ENCODE measurements around the gene PLEKHJ1.
"Not testable (repeated sequence)": the region's sequence is repeated elsewhere in the genome, so short reads cannot be mapped to it uniquely, and the experiment has no call there.

Gene PLEKHJ1, protein sequence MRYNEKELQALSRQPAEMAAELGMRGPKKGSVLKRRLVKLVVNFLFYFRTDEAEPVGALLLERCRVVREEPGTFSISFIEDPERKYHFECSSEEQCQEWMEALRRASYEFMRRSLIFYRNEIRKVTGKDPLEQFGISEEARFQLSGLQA

DNA sequence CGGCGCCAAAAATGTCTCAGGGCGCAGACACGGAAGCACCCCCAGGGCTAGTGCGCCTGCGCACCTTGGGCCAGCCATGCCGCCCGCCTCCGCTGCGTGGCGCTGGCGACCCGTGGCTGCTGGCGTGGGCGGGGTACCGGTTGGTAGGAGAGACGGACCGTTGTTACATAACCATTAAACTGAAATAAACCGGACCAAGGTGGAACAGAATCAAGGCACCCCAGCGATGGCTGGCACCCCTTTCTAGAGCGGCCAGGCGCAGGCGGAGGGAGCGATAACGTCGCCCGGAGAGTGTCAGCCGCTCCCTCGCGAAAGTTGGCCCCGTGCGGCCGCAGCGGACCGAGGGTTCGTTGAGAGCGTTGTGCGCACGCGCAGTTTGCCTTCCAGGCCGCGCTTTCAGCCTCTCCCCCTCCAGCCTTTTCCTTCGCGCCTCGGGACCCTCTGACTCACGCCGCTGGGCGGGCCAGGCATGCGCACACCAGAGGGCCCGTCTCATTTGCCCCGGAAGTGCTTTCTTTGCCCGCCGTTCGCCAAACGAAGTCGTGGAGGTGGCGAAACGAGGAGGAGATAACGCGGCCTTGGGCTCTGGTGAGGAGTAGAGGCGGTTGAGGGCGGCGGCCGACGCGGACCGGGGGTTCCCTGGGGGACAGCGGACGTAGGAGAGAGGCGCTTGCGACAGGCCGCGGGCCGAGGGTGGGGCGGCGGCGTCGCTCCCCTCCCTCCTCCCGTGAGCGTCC lies at the start of gene PLEKHJ1, which contains the start of gene SF3A2:
Gene PLEKHJ1 (minus strand): TSS at position 16 of the 737 bp plus-strand sequence. CDS start 81 bp downstream, outside the sequence.
Gene SF3A2 (plus strand): TSS at position 511 of the 737 bp plus-strand sequence. CDS start 6,595 bp downstream, outside the sequence.
- peak; percentile 100 for DNase-seq

DNA sequence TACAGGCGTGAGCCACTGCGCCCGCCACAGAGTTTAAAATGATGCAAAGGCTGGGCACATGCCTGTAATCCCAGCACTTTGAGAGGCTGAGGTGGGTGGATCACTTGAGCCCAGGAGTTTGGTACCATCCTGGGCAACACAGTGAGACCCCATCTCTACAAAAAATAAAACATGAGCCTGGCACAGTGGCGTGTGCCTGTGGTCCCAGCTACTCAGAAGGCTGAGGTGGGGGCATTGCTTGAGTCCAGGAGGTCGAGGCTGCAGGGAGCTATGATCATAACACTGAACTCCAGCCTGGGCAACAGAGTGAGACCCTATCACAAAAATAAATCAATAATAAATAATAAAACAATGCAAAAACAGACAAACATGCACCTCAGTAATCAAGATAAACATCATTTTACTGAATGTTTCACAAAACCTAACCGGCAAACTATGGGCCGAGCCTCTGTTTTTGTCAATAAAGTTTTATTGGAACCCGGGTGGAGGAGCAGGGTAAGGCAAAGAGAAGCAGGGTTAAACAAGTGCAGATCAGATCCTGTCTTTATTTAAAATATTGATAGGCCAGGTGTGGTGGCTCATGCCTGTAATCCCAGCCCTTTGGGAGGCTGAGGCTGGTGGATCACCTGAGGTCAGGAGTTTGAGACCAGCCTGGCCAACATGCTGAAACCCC lies 47.8 kb upstream of the PLEKHJ1 start:
- DNase-seq, result no peak

DNA sequence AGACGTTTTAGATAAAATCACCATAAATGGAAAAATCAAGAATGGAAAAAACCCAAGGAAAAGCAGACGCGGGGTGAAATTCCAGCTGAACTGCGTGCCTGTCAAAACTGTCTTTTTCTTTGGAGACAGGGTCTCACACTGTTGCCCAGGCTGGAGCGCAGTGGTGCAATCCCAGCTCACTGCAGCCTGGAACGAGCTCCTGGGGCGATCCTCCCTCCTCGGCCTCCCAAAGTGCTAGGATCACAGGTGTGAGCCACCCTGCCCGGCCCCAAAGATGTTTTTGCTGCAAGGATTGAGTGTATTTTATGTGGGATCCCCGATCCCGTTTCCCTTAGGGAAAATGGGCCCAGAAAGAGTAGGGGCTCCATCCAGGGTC lies 46.7 kb upstream of the PLEKHJ1 start:
- no peak for DNase-seq

DNA sequence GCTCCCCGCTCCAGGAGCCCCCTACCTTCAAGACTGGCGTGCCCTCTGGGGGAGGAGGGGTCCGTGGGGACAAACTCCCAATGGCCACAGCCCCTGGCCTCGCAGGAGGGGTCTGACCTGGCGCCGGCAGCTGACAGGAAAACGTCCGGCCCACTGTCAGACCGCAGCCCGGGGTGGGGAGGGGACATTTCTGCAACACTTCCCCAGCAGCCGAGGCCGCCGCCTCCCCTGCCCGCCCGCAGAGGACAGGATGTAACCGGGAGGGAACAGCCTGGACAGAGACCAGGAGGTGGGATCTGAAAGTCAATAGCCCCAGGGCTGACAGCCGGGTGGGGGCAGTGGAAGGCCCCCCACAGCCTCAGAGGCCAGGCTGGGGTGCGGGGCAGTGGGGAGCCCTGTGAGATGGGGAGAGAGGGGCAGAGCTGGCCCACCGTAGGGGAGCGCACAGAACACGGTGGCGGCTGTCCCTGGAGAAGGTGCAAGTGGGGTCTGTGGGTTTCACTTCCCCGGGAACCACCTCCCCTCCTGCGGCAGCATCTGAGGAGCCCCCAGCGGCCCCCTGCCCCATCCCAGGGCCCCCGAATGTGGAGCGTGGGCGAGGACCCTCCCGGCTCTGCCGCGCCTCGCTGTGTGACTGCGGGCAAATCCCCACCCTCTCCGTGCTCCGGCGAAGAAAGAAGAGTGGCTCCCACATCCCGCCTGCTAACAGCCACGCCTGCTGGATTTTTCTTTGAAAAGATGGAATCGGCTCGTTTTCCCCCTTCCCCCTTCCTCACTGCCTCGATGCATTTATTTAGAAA lies 46.1 kb upstream of the PLEKHJ1 start, which contains the start of gene PEAK3:
Gene PEAK3 (minus strand): TSS at position 114 of the 800 bp plus-strand sequence. CDS start 1,244 bp downstream, outside the sequence.
- no peak for DNase-seq

DNA sequence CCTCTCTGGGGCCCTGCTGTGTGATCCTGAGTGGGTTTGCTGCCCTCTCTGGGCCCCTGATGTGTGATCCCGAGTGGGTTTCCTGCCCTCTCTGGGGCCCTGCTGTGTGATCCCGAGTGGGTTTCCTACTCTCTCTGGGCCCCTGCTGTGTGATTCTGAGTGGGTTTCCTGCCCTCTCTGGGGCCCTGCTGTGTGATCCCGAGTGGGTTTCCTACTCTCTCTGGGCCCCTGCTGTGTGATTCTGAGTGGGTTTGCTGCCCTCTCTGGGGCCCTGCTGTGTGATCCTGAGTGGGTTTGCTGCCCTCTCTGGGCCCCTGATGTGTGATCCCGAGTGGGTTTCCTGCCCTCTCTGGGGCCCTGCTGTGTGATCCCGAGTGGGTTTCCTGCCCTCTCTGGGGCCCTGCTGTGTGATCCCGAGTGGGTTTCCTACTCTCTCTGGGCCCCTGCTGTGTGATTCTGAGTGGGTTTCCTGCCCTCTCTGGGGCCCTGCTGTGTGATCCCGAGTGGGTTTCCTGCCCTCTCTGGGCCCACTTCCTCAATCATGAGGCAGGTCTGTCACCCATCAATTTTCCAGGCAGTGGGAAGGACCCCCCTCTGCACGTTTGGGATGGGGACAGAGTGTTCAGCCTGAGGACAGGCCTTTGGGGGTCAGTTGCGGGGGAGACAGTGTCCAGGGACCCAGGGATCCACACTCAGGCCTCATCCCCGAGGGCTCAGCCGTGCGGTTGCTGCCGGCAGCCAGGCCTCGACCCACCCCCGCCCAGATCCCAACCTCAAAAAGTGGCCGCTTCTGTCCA lies 45.3 kb upstream of the PLEKHJ1 start:
- DNase-seq, result not testable (repeated sequence)

DNA sequence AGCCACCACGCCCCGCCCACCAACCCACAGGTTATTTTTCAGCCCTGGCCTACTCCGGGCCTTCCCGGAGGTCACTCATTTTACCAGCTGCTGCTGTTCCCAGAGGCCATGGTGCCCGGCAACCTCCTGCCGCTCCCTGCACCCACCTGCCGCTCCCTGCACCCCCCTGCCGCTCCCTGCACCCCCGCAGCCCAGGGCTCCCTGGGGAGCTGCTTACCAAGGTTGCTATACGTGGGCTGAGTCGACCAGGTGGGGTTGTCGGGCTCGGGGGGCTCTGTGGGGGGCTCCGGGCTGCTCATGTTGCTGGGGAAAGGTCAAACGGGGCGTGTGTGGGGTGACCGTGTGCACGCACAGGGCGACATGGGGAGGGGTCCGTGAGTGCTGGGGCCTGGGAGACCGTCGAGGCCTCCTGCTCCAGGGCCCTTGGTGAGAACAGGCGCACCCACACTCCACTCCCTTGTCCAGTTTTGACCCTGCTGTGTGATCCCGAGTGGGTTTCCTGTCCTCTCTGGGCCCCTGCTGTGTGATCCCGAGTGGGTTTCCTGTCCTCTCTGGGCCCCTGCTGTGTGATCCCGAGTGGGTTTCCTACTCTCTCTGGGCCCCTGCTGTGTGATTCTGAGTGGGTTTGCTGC lies 44.6 kb upstream of the PLEKHJ1 start:
- no peak for DNase-seq

DNA sequence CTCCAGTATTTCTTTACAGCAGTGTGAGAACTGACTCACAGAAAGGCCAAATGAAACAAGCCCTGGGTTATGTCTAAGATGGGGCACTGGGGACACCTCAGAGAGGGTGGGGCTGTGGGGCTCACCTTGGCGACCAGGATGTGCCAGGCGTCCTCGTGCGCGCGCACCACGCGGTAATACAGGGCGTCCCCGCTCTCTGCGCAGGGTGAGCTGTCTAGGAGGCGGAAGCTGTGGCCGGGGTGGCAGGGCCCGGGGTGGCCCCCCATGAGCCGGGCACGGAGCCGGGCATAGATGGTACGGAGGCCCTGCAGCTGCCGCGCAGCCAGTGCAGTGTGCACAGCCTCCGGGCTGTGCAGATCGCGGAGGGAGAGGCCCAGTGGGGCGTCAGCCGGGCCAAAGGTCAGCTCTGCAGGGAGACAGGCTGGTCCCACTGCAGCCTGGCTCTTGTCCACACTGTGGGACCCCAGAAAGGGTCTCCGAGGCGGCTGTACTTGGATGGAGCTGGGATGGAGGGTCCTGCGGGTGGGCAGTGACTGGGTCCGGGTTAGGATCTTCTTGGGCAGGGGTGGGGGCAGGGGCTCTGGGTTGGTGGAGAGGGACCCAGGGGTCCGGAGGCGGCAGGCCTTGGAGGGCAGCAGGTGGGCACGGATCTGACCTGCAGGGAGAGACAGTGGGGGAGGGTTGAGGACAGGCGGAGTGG lies 42.5 kb upstream of the PLEKHJ1 start:
- no peak for DNase-seq

DNA sequence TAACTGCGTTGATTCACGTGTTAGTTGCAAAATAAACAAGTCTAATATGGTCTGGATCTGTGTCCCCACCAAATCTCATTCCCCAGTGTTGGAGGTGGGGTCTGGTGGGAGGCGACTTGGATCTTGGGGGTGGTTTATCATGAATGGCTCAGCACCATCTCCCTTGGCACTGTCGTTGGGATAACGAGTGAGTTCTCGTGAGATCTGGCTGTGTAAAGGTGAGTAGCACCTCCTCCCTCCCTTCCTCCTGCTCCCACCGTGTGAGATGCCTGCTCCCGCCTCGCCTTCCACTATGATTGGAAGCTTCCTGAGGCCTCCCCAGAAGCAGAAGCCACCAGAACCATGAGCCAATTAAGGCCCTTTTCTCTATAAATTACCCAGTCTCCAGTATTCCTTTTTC lies 41.0 kb upstream of the PLEKHJ1 start:
- DNase-seq, result no peak

DNA sequence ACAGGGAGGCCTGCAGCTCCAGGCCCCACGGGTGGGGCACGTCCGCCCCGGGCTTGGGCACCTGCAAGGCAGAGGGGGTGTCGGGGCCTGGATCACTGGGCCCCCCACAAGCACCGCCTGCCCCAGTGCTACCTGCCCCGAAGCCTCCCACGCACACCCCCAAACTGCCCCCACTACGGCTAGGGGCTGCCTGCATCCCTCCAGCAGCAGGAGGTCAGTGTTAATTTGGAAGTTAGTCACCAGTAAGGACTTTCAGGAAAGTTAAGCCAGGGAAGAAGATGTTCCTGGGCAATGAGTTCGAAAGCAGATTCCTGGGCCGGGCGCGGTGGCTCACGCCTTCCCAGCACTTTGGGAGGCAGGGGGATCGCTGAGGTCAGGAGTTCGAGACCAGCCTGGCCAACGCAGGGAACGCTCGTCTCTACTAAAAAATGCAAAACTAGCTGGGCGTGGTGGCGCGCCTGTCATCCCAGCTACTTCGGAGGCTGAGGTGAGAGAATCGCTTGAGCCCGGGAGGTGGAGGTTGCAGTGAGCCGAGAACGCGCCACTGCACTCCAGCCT lies 40.4 kb upstream of the PLEKHJ1 start:
- no peak for DNase-seq

DNA sequence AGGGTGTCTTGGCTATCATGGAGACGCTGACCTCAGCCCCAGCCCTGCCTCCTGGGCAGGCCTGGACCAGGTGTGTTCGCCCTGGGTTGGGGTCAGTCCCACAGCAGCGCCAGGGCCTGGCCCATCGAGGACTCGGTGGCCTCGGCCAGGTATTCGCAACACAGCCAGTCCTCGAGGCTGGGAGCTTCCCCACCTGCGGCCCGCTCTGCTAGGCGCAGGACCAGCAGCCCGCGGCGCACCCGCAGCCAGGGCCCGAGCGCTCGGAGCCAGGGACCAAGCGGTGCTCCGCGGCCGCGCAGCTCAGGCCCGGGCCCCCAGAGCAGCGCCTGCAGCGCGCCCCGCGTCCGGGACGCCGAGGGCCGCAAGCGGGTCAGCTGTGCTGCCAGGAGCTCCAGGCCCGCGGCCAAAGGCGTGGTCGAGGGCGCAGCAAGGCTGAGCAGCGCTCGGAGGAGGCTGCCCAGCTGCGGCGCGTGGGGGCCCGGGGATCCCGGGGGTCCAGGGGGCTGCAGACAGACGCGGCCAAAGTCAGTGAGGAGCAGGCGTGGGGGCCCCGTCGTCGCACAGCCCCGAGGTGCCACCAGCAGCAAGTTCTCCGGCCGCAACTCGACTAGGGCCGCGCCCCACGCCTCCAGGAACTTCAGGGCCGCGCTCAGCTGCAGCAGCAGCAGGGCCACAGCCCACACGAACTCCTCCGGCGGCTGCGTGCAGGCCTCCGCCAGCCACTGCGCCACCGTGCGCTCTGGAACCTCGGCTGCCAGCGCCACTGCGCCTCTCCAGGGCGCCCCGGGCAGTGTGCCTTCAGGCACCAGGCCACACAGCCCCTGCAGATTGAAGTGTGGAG lies 39.7 kb upstream of the PLEKHJ1 start:
- no peak for DNase-seq

DNA sequence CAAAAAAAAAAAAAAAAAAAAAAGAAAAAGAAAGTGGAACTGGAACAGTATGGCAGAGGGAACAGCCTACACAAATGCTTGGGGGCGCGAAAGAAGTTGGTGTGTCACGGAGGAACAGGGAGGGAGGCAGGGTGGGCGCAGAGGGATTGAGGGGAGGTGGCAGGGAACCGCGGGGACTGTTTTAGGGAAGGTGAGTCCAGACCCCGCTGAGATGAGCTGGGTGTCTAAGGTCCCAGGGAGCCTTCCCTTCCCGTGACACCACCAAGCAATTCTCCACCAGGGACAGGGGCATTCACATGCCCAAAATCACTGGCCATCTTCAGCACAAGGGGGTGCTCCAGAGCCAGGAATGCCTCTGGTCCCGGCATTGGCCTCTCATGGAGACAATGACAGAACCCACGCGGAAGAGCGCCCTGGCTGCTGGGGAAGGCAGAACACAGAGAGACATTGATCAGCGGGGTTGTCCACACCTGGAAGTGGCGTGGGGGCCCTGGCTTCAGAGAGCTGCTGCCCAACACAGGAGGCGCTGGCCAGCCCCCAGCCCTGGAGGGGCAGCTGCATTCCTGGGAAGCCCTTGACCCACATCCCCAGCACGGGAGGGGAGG lies 38.9 kb upstream of the PLEKHJ1 start:
- DNase-seq, result peak; percentile 58

DNA sequence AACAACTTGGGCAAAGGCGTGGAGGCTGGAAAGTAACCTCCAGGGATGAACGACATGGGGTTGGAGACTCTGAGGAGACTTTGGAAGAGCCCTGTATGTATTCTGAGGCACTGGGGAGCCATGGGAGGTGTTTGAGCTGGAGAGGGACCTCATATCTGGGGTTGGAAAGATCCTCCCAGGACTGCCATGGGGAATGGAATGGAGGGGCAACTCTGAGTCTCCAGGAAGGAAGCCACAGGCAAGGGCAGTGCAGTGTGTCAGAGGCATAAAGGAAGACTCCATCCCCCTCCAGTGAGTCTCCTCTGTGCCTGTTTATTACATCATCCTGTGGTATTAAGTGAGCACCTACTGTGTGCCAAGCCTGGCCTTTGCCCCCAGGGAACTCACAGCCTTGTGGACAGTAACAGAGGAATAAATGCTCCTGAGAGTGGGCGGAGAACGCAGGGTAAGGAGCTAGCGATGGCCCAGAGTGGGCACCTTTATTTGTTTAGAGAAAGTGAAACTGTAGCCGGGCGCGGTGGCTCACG lies 38.1 kb upstream of the PLEKHJ1 start:
- no peak for DNase-seq

DNA sequence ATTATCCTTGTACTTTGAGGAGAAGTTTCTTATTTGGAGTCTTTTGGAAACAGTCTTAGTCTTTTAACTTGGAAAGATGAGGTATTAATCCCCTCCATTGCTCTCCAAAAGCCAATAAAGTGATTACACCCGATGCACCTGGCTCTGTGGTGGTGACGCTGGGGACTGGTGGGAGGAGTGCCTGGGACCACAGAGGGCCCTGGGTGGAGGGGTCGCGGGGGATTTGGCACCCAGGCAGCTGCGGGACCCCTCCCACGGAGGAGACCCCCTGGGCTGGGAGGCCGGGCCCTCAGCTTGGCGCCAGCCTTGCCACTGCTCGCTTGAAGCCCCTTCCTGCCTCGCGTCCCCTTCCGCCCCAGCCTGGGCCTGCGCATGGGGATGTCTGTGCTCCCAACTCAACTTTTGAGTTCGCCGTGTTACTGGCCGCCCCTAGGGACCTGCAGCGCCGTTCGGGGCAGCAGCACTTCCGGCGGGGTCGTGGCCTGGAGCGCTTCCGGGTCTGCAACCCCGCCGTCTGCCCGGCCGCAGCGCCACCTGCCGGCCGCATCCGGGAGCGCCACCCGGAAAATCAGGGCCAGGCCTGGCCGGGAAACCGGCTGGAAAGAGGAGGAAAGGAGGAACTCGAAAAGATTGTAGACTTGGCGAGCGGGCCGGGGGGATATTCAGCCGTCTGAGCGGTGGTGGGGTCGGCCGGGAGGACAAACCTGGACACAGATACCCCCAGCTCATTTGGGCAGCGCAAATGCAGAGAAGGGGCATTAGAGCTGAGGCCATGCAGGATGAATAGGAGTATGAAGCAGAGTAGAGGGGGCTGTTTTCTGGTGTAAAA lies 37.4 kb upstream of the PLEKHJ1 start:
- DNase-seq, result peak; percentile 82

DNA sequence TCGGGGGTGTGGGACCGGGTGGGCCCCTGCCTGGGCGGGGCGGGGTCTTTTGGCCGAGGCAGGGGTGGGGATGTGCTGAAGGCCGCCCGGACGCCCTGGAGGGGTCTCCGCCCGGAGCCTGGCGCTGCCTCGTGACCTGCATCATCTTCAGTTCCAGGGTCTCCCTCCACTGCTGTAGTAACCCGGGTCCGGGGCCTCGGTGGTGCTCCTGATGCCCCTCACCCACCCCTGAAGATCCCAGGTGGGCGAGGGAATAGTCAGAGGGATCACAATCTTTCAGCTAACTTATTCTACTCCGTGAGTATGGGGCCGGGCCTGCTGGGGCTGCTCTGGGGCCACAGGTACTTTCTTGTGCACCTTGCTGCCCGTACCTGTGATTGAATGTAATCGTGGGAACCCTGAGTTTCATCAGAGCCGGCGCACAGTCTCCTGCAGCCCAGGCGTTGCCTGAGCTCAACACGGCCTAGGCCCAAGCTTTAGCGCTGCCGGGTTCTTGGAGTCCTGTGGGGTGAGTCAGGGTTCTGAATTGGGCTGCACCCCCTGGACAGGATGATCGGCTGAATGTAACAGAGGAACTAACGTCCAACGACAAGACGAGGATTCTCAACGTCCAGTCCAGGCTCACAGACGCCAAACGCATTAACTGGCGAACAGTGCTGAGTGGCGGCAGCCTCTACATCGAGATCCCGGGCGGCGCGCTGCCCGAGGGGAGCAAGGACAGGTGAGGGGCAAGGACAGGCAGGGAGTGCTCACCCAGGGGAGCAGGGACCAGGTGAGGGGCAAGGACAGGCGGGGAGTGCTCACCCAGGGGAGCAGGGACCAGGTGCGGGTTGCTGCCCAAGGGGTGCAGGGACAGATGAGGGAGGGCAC lies 35.3 kb upstream of the PLEKHJ1 start:
- DNase-seq, result peak; percentile 46

DNA sequence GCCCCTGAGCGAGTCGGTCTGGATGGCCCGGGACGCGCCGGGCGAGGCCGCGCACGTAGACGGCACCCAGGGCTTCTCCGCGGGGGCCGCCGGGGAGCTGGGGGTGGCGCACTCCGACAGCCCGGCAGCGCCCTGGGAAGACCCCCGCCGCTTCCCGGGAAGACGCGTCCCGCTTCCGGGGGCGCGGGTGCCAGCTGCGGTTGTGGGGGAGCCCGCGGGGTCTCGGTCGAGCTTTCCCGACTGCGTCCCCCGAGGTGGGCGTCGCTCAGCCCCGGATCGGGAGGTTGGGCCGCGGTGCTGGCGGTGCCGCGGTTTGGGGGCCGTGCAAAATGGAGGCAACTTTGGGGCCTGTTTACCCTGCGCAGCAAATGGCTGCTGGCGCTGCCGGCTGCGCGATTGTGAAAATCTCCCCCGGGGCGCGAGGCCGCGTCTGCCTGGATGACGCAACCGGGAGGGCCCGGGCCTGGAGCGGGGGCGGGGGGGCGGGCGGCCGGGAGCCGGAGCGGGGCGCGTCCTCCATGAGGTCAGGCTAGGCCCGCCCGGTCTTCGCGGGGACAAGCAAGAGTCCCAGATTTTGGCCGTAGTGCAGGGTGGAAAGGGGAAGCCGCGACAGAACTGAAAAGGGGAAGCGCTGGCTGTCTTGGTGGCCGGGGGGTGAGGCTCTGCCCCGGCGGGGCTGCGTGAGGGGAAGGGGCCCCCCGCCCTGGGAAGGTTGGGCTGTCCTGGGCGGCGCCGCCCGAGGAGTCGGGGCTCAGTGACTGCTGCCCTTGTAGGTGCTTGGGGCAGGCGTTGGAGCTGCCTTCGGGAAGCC lies 34.5 kb upstream of the PLEKHJ1 start:
- DNase-seq, result peak; percentile 75

DNA sequence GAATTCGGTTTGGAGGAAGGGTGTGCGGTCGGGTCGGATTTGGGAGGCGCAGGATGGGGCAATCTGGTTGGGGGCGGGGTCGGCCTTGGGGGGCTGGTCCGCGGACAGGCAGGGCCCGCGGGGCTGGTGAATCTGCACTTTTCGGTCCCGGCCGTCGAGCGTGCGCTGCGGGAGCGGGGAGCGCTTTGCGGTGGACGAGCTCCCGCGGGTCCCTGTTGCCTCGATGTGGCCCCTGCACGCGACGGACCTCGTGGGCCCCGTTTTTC lies 34.0 kb upstream of the PLEKHJ1 start:
- no peak for DNase-seq
